Left colon (tissue), 2 donors: Measurements from ENCODE around the gene CDK3. TPM values are rescaled to one million over a fixed set of nuclear protein-coding genes. Genes with fewer than 3 reads are reported as not detected.

Source experiments
- ATAC-seq: fragments of 200-7000 bp; cut with Tn5 transposase; one replicate; pipeline ENCODE4 v1.9.1; 2020; ENCODE audit warnings: mild to moderate bottlenecking, moderate library complexity
- DNase-seq, 2 donors: peaks; one replicate each; pipeline ENCODE4 v3.0.0-alpha.2; 2020
- intact Hi-C, 2 donors: fragments of 100-400 bp; cut with DNase I in 1 of 2; cut with micrococcal nuclease in 1 of 2; formaldehyde crosslinking; loops; one replicate each; pipeline versions ENCODE4 v1.11.2 to v1.14.0; 2022; cut with DNase I, micrococcal nuclease
- total RNA-seq, 2 donors: library from RNA; stranded (reverse); fragmentation: NEBNext Ultra II Directional; extraction: Animal tissue kit (Norgen Biotek cat#: 25700); gene quantifications; one replicate each; pipeline ENCODE4 v1.2.1, GENCODE V29; 2021
- donor health status: DM: no; HTN: no; CAD: no.
- donor health status: DM: yes; HTN: yes; CAD: no.

CDK3 gene
- total RNA-seq, 2 donors from 2014 or later = 10.1 to 12.4 TPM

- ATAC-seq (no peak), DNase-seq (no peak)
- intact Hi-C loops = no loop called here
Observed at GRCh38 chr17:75983501-75984181, 17.0 kb upstream of the CDK3 start.

- ATAC-seq = no peak
- no peak for DNase-seq
- intact Hi-C loops = no loop called here
Observed at GRCh38 chr17:75985986-75986385, 14.7 kb upstream of the CDK3 start.

- DNase-seq = no peak
- intact Hi-C loops = no loop called here
- ATAC-seq = no peak
Observed at GRCh38 chr17:75987041-75987440, 13.6 kb upstream of the CDK3 start.

GRCh38 chr17:75991396-75991795 is 9.3 kb upstream of the CDK3 start:
- DNase-seq (no peak), ATAC-seq (no peak)
- intact Hi-C loops = no loop called here

GRCh38 chr17:75994802-75995370 is 5.8 kb upstream of the CDK3 start:
- intact Hi-C loops = no loop called here
- DNase-seq = peak in 1 of 2 donors; percentile 18
- no peak for ATAC-seq

GRCh38 chr17:75995385-75995925 is 5.2 kb upstream of the CDK3 start:
- peak; percentile 10 for ATAC-seq
- intact Hi-C loops = no loop called here
- DNase-seq = peak in 1 of 2 donors; percentile 25

- DNase-seq = peak; percentile 87 to 90
- intact Hi-C loops = no loop called here
- ATAC-seq = peak; percentile 66
Observed at GRCh38 chr17:75996665-75997590, 3.7 kb upstream of the CDK3 start.

GRCh38 chr17:75998327-75998795 is 2.3 kb upstream of the CDK3 start:
- ATAC-seq (peak; percentile 39), DNase-seq (peak; percentile 31 to 55)
- intact Hi-C loops = no loop called here

- intact Hi-C loops = loop anchor here in 1 of 2 donors (5.0 to 10.0 kb wide), 2 partner anchors 93 to 295 kb away; no protein-coding TSS in a partner anchor
- peak; percentile 59 to 80 for DNase-seq
- ATAC-seq = peak; percentile 32
Observed at GRCh38 chr17:76000016-76000754, 470 bp upstream of the CDK3 start.

- intact Hi-C loops = loop anchor here in 1 of 2 donors (5.0 to 10.0 kb wide), 2 partner anchors 95 to 293 kb away; no protein-coding TSS in a partner anchor
- DNase-seq = no peak
- no peak for ATAC-seq
Observed at GRCh38 chr17:76002100-76002499, 1.4 kb downstream of the CDK3 start.

- ATAC-seq = no peak
- intact Hi-C loops = loop anchor here in 1 of 2 donors (5.0 to 10.0 kb wide), 2 partner anchors 97 to 291 kb away; no protein-coding TSS in a partner anchor
- no peak for DNase-seq
Observed at GRCh38 chr17:76003915-76004314, 3.3 kb downstream of the CDK3 start.

- no peak for DNase-seq
- no peak for ATAC-seq
- intact Hi-C loops = loop anchor here in 1 of 2 donors (5.0 to 10.0 kb wide), 2 partner anchors 98 to 290 kb away; no protein-coding TSS in a partner anchor
Observed at GRCh38 chr17:76004750-76005262, 4.2 kb downstream of the CDK3 start.

- DNase-seq (peak; percentile 78 to 91), ATAC-seq (peak; percentile 50)
- intact Hi-C loops = loop anchor here in 1 of 2 donors (10.0 kb wide), 1 partner anchor 289 kb away; no protein-coding TSS in a partner anchor
Observed at GRCh38 chr17:76005263-76006149, 4.9 kb downstream of the CDK3 start.

- ATAC-seq (no peak), DNase-seq (no peak)
- intact Hi-C loops = loop anchor here in 1 of 2 donors (10.0 kb wide), 1 partner anchor 288 kb away; no protein-coding TSS in a partner anchor
Observed at GRCh38 chr17:76007131-76007849, 6.6 kb downstream of the CDK3 start.

GRCh38 chr17:76007850-76008165 is 7.2 kb downstream of the CDK3 start:
- intact Hi-C loops = loop anchor here in 1 of 2 donors (10.0 kb wide), 1 partner anchor 287 kb away; no protein-coding TSS in a partner anchor
- DNase-seq = no peak
- ATAC-seq = no peak

GRCh38 chr17:76008208-76008607 is 7.6 kb downstream of the CDK3 start:
- ATAC-seq = no peak
- no peak for DNase-seq
- intact Hi-C loops = loop anchor here in 1 of 2 donors (10.0 kb wide), 1 partner anchor 287 kb away; no protein-coding TSS in a partner anchor
